HEK293T (cell line): ENCODE results near the gene GLRA3.

Experiments used
- BHLHE40 ChIP-seq: fragments of 450-650 bp; IDR thresholded peaks from 2 replicates; pipeline ENCODE4 v1.6.1; 2016; ENCODE audit warnings: mild to moderate bottlenecking, moderate library complexity, borderline replicate concordance
- FOXA1 ChIP-seq: fragments of 450-650 bp; IDR thresholded peaks from 2 replicates; pipeline ENCODE4 v1.6.1; 2016; ENCODE audit warnings: mild to moderate bottlenecking
- SP1 ChIP-seq: fragments of 450-650 bp; IDR thresholded peaks from 2 replicates; pipeline ENCODE4 v1.6.1; 2017

- TF ChIP-seq FOXA1 = no peak
- no peak for TF ChIP-seq BHLHE40
- TF ChIP-seq SP1 = no peak
Measured at GRCh38 chr4:174696657-174697056, 132.4 kb downstream of the GLRA3 start.
